ENCODE results near the gene HIF1A.
"Not testable (repeated sequence)": the region's sequence is repeated elsewhere in the genome, so short reads cannot be mapped to it uniquely, and the experiment has no call there.

The HIF1A gene

DNA sequence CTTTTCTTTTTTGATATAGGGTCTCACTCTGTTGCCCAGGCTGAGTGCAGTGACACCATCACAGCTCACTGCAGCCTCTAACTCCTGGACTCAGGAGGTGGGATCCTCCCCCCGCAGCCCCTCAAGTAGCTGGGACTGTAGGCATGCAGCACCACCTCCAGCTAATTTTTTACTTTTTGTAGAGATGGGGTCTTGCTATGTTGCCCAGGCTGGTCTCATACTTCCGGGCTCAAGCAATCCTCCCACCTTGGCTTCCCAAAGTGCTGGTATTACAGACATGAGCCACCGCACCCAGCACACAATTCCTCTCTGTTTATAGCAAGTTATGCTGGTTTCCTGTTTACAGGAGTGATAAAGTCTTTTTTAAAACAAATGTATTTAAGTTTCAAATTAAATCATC is 39.5 kb upstream of the HIF1A start:
- H3K9ac ChIP-seq (ENCODE audit: low read depth, low read length): no peak overlapping the region
- DNase-seq: no peak
- no peaks in the 10 kb centered on the region for H4K20me1 ChIP-seq (ENCODE audit: insufficient read depth, low read length)
- no peaks in the 10 kb centered on the region for H3K9me3 ChIP-seq (ENCODE audit: insufficient read depth, low read length, severe bottlenecking)
- no peak overlapping the region for H3K27ac ChIP-seq (ENCODE audit: low read length)
- H3K4me1 ChIP-seq (ENCODE audit: insufficient read depth, low read length): peaks cover 3% of the 10 kb centered on the region; the same call in 1 of the 2 replicates
- H2AFZ ChIP-seq (ENCODE audit: low read depth, low read length): no peak overlapping the region
- H3K4me3 ChIP-seq (ENCODE audit: low read depth in 1 of 2, low read length in 2 of 2): no peak overlapping the region
- no peaks in the 10 kb centered on the region for H3K27me3 ChIP-seq (ENCODE audit: insufficient read depth, low read length, poor library complexity)
- ATAC-seq (ENCODE audit: insufficient read depth, low read depth): no peak
- no peak overlapping the region for H3K4me2 ChIP-seq (ENCODE audit: insufficient read depth, low read length)
- TF ChIP-seq, protein P1, sequence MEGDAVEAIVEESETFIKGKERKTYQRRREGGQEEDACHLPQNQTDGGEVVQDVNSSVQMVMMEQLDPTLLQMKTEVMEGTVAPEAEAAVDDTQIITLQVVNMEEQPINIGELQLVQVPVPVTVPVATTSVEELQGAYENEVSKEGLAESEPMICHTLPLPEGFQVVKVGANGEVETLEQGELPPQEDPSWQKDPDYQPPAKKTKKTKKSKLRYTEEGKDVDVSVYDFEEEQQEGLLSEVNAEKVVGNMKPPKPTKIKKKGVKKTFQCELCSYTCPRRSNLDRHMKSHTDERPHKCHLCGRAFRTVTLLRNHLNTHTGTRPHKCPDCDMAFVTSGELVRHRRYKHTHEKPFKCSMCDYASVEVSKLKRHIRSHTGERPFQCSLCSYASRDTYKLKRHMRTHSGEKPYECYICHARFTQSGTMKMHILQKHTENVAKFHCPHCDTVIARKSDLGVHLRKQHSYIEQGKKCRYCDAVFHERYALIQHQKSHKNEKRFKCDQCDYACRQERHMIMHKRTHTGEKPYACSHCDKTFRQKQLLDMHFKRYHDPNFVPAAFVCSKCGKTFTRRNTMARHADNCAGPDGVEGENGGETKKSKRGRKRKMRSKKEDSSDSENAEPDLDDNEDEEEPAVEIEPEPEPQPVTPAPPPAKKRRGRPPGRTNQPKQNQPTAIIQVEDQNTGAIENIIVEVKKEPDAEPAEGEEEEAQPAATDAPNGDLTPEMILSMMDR (IDR thresholded peaks at IDR 0.05; ENCODE audit: borderline replicate concordance, extremely low read depth, low read length, poor library complexity, severe bottlenecking): no peak
- no peaks in the 10 kb centered on the region for H3K36me3 ChIP-seq (ENCODE audit: insufficient read depth, low read length)
- H3K79me2 ChIP-seq (ENCODE audit: insufficient read depth, low read length): no peaks in the 10 kb centered on the region

DNA sequence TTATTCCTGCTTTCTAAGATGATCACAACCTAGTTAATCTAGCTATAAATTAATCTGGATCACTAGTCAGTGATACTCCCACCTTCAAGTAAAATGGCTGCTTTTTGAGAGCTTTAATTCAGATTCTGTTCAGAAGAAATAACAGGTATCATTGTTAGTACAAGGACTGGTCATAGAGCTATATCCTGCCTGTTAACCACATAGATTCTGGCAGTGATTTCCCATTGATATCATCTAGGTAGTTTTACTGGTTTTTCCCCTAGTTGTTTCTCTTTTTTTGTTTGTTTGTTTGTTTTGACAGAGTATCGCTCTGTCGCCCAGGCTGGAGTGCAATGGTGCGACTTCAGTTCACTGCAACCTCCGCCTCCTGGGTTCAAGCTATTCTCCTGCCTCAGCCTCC is 39.0 kb upstream of the HIF1A start:
- Histone ChIP-seq H3K36me3 (ENCODE audit: insufficient read depth, low read length) (no peaks in the 10 kb centered on the region), H3K9ac (ENCODE audit: low read depth, low read length) (no peak overlapping the region), H4K20me1 (ENCODE audit: insufficient read depth, low read length) (no peaks in the 10 kb centered on the region), H3K27ac (ENCODE audit: low read length) (no peak overlapping the region), H3K4me2 (ENCODE audit: insufficient read depth, low read length) (no peak overlapping the region), H3K4me3 (ENCODE audit: low read depth in 1 of 2, low read length in 2 of 2) (no peak overlapping the region), H3K79me2 (ENCODE audit: insufficient read depth, low read length) (no peaks in the 10 kb centered on the region), H3K9me3 (ENCODE audit: insufficient read depth, low read length, severe bottlenecking) (no peaks in the 10 kb centered on the region), H3K27me3 (ENCODE audit: insufficient read depth, low read length, poor library complexity) (no peaks in the 10 kb centered on the region), H2AFZ (ENCODE audit: low read depth, low read length) (no peak overlapping the region), H3K4me1 (ENCODE audit: insufficient read depth, low read length) (peaks cover 9% of the 10 kb centered on the region)
- ATAC-seq (ENCODE audit: insufficient read depth, low read depth): no peak
- no peak for DNase-seq
- no peak for TF ChIP-seq EZH2 (IDR thresholded peaks at IDR 0.05; ENCODE audit: borderline replicate concordance, low read depth, low read length, severe bottlenecking)
- TF ChIP-seq, protein P1 (IDR thresholded peaks at IDR 0.05; ENCODE audit: borderline replicate concordance, extremely low read depth, low read length, poor library complexity, severe bottlenecking): no peak

DNA sequence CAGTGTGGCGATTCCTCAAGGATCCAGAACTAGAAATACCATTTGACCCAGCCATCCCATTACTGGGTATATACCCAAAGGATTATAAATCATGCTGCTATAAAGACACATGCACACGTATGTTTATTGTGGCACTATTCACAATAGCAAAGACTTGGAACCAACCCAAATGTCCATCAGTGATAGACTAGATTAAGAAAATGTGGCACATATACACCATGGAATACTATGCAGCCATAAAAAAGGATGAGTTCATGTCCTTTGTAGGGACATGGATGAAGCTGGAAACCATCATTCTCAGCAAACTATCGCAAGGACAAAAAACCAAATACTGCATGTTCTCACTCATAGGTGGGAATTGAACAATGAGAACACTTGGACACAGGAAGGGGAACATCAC is 37.2 kb upstream of the HIF1A start:
- peaks cover 27% of the 10 kb centered on the region for H3K4me1 ChIP-seq (ENCODE audit: insufficient read depth, low read length)
- H3K27ac ChIP-seq (ENCODE audit: low read length); H3K27me3 ChIP-seq (ENCODE audit: insufficient read depth, low read length, poor library complexity); H2AFZ ChIP-seq (ENCODE audit: low read depth, low read length); H3K9me3 ChIP-seq (ENCODE audit: insufficient read depth, low read length, severe bottlenecking); DNase-seq; H3K4me2 ChIP-seq (ENCODE audit: insufficient read depth, low read length); H3K36me3 ChIP-seq (ENCODE audit: insufficient read depth, low read length); H3K4me3 ChIP-seq (ENCODE audit: low read depth in 1 of 2, low read length in 2 of 2); H3K79me2 ChIP-seq (ENCODE audit: insufficient read depth, low read length); ATAC-seq (ENCODE audit: insufficient read depth, low read depth); H3K9ac ChIP-seq (ENCODE audit: low read depth, low read length); H4K20me1 ChIP-seq (ENCODE audit: insufficient read depth, low read length): not testable (repeated sequence)

DNA sequence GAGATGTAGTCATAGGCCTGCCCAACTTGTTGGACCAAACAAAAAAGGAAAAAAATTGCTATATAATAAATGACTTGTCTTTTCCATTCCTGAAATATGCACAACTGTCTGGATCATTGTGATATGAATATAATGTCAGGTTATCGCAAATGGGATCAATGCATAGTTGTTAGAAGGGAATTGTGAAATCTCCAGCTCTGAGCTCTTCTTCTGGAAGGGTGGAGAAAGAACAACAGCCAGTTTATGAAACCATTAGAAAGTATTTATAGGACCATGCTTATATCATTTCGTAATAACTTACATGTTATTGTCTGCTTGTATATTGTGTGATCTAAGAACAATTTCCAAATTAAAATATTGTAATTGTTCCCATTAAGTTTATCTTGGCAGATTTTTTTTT is 35.7 kb upstream of the HIF1A start:
- Histone ChIP-seq H3K27me3 (ENCODE audit: insufficient read depth, low read length, poor library complexity) (no peaks in the 10 kb centered on the region), H3K4me1 (ENCODE audit: insufficient read depth, low read length) (peaks cover 37% of the 10 kb centered on the region), H3K4me3 (ENCODE audit: low read depth in 1 of 2, low read length in 2 of 2) (no peak overlapping the region), H3K36me3 (ENCODE audit: insufficient read depth, low read length) (no peaks in the 10 kb centered on the region), H2AFZ (ENCODE audit: low read depth, low read length) (no peak overlapping the region), H3K9ac (ENCODE audit: low read depth, low read length) (no peak overlapping the region), H3K79me2 (ENCODE audit: insufficient read depth, low read length) (no peaks in the 10 kb centered on the region), H4K20me1 (ENCODE audit: insufficient read depth, low read length) (no peaks in the 10 kb centered on the region), H3K27ac (ENCODE audit: low read length) (no peak overlapping the region), H3K4me2 (ENCODE audit: insufficient read depth, low read length) (no peak overlapping the region), H3K9me3 (ENCODE audit: insufficient read depth, low read length, severe bottlenecking) (no peaks in the 10 kb centered on the region)
- ATAC-seq (ENCODE audit: insufficient read depth, low read depth) (no peak), DNase-seq (no peak)
- TF ChIP-seq EZH2 (IDR thresholded peaks at IDR 0.05; ENCODE audit: borderline replicate concordance, low read depth, low read length, severe bottlenecking): no peak
- TF ChIP-seq, protein P1 (IDR thresholded peaks at IDR 0.05; ENCODE audit: borderline replicate concordance, extremely low read depth, low read length, poor library complexity, severe bottlenecking): no peak
